GM21529 (cell line): ENCODE results near the gene HMMR.

Experiments used
- ATAC-seq: cut with Tn5 transposase; IDR thresholded peaks from one replicate; pipeline ENCODE4 v1.9.1; 2021; ENCODE audit not compliant: unreplicated experiment

The HMMR gene

GRCh38 chr5:163458778-163459385, 1.6 kb upstream of the HMMR start:
- no peak for ATAC-seq

GRCh38 chr5:163459462-163459818, 992 bp upstream of the HMMR start:
- peak; percentile 9 for ATAC-seq

GRCh38 chr5:163459819-163460561, 442 bp upstream of the HMMR start, which contains the start of gene NUDCD2:
NUDCD2 (minus strand) TSS chr5:163460102; CDS start chr5:163460050, 52 bp downstream.
- peak; percentile 78 for ATAC-seq

DNA sequence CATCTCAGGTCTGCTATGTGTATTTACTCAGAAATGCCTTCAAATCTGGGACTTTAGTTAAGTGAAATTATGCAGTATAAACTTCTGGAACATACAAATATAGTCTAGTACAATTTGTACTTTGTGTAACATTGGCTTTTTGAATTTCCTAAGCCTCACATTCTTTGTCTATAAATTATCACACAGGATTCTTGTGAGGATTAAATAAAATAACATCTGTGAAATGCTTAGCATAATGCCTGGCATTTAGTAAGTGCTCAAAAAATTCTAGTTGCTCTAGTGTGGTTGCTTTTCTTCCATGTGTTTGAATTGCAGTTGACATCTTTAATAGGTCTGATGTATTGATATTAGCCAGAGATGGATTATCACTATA, 2.6 kb downstream of the HMMR start:
- no peak for ATAC-seq

GRCh38 chr5:163467682-163468081, 7.2 kb downstream of the HMMR start:
- no peak for ATAC-seq

DNA sequence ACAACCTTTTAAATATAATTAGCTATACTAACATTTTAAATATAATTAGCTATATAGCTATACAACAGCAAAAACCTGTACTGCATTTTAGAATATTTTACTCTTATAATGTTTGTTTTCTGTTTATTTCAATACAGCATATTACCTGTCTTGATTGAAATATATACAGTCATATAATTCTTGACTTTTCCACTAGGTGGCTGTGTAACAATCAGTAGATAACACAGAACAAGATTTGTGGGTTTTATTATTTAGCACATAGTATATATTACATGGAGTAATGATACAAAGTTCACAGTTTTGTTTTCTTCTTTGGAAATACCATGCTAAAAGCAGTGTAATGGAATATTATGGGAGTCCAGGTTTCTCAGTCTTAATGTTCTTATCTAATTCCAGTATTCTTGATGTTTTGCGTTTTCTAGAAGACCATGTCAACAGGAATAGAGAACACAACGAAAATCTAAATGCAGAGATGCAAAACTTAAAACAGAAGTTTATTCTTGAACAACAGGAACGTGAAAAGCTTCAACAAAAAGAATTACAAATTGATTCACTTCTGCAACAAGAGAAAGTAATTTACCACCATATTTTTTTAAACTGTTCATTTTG, 13.3 kb downstream of the HMMR start:
- peak; percentile 92 for ATAC-seq

- ATAC-seq = no peak
Measured at GRCh38 chr5:163475411-163475810, 15.0 kb downstream of the HMMR start.

DNA sequence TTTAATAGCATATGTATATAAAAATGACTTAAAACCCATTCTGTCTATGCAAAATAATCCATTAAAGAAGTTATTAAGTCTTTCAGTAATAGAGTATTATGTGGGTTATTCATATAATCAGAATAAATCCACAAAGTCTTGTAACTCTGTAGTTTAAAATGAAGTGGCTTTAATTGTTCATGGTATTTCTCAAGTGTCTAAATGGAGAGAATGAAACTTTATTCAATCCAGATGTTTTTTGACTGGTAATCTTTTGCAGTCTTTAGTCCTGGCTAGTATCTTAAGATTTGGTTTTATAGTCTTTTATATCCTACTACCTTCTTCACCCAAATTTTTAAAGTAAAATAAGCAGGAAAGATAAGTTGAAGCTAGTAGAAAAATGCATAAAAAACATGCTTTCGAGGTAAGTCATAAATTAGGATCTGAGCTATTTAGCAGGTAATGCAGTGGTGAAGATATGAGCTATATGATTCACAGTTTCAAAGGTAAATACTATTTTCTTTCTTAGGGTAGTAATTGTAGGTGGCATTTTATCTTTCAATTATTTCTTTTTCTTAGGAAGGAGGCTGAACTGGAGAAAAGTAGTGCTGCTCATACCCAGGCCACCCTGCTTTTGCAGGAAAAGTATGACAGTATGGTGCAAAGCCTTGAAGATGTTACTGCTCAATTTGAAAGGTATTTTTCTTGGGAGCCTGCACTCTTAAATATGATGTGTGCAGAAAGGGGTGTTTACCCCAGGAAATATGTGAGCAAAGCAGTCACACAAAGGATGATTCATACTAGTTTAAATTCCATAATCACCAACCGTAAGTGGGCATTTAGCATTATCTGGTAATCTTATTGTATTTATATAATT, 17.9 kb downstream of the HMMR start:
- no peak for ATAC-seq

DNA sequence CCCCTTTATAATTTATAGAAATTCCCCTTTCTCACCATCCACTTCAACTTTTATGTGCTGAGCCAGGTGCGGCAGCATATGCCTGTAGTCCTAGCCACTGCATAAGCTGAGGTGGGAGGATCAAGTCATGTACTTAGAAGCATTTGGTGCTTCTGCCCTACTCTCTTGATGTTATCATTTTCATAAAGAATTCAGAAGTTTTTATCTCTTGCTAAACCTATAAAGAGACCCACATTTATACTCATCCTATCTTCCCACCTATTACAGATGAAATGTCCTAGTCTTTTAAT, 18.5 kb downstream of the HMMR start:
- no peak for ATAC-seq

DNA sequence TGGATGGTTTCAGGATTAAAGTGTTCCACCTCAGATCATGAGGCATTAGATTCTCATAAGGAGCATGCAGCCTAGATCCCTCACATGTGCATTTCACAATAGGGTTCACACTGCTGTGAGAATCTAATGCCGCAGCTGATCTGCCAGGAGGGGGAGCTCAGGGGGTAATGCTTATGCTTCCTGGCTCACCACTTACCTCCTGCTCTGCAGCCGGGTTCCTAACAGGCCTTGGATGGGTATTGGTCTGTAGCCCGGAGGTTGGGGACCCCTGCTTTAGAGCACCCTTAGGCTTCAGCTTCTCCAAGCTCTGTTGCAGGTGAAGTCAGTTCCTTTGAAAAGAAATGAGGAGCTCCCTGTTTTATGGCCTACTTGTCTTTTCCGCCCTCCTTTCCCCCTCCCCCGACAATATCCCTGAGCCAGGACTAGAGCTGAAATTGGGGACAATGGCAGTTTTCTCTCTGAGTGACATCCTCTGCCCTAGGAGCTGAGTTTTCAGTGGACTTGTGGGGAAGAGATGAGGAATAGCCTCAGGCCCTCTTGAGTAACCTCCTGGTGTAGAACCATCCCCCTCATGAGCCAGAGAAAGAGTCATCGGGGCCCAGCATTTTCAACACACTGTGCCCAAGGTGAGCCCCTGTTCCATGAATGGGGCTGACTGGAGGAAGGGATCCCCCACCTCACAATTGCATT, 28.8 kb downstream of the HMMR start:
- peak; percentile 40 for ATAC-seq

DNA sequence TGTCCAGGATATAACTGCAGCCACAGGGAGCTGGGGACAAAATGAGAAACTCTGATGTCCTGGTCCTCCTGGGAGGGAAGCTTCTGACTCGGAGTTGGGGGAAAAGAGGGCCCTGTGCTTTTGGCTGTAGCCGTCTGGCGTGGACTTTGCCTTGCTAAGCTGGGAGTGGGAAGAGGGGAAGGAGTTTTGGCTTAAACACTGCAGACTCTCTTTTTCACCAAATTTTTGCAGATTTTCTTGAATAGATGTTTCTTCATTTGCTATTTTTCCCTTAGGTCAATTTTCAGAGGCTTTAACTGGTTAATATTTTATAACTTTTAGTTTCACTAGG, 29.3 kb downstream of the HMMR start:
- no peak for ATAC-seq

DNA sequence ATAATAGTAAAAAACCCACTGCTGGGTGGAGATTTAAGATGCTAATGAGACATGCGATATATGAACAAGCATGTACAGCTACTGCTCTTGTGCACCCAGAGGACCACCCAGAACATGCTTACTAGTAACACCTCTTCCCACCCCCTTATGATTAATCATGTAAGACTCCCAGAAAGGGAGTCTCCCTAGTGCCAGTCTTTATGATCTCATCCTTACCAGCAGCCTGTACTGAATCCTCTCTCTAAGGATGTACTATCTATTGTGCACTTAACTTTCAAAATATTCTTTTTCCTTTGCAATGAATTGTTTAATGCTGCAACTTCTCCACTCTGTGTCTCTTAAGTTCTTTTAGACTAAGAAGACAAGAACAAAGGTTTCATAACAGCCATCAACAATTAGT, 35.9 kb downstream of the HMMR start:
- ATAC-seq = no peak

DNA sequence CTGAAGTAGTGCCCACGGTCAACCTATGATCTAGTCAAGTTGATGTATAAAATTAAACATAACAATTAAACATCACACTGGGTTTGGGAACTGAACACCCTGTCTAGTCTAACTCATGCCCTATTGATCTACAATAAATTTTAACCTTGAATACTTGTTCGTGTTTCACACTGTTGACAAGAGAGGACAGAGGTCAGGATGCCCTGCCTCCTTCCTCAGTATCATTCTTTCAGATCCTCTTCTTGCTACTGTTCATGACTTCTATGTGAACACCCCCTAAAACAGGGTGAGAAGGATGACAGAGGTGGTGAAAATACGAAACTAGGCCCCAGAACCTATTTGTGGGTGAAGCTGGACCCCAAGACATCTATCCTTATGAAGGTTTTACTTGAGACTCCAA, 36.9 kb downstream of the HMMR start:
- peak; percentile 59 for ATAC-seq

DNA sequence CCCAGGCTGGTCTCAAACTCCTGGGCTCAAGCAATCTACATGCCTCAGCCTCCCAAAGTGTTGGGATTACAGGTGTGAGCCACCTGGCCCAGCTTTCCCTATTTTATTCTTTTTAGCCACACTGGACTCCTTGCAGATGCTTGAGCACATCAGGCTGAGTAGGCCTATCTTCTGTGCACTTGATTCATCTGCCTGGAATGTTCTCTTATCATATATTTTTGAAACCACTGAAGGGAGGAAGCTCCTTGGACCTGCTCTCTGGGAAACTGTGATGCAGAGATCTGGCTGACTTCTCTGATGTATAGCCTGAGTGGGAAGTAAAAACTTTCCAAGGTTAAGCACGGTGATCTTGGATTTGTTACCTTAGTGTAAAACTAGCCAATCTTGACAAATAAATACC, 38.5 kb downstream of the HMMR start:
- ATAC-seq = no peak

DNA sequence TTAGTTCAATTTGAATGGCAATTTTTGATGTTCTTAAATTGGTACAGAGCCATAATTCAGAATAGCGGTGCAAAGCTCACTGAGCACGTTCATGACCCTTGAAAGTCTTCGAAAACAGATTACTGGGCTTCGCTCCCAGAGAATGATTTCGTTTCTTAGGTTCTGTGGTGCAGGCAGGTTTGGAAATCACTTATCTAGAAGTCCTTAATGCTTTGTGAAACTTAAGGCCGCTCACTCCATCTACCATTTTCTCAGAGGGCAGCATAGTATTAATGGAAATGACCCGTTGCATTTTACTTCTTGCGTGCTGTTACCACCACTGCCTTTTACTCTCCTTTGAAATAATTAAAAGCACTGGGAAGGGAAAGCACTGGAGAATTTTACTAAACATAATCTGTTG, 42.1 kb downstream of the HMMR start:
- ATAC-seq = no peak

DNA sequence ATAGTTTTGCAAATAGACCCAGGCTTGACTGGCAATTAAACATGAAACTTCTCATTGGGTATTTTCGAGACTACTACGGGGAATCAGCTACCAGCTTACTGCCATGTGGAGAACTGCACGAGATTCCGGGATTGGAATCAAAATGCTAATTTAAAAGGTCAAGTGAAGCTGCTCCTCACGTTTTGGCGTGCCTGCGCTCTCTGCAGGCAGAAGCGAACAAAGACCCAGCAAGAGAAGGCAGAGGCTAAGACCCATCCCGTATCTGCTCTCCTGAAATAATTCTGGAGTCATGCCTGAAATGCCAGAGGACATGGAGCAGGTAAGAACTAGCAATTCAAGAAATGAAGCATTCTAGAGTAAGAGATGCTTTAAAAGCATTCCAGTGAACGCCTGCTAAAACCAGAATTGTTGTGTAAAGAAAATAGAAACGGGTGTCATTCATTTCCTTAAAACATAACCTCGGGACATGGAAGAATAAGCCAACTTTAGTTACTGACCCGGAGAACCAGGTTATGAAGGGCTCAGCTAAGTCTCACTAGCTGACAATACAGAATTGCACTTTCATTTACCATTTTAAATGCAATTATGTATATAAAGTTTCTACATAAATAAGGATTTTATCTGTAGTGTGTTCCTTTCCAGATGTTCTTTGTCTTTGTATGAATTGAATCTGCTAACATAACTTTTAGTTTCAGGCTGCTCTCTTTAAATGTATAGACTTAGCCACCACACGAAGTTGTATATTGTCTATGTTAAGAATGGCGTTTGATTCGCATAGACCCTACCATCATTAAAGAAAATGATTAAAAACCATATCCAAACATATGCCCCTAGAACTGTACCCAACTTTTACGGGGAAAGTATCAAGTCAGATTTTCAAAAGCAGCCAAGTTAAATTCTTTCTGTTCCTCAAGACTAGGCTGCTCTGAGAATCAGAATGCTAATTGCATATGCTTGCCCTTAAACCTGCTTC, 43.0 kb downstream of the HMMR start:
- no peak for ATAC-seq

DNA sequence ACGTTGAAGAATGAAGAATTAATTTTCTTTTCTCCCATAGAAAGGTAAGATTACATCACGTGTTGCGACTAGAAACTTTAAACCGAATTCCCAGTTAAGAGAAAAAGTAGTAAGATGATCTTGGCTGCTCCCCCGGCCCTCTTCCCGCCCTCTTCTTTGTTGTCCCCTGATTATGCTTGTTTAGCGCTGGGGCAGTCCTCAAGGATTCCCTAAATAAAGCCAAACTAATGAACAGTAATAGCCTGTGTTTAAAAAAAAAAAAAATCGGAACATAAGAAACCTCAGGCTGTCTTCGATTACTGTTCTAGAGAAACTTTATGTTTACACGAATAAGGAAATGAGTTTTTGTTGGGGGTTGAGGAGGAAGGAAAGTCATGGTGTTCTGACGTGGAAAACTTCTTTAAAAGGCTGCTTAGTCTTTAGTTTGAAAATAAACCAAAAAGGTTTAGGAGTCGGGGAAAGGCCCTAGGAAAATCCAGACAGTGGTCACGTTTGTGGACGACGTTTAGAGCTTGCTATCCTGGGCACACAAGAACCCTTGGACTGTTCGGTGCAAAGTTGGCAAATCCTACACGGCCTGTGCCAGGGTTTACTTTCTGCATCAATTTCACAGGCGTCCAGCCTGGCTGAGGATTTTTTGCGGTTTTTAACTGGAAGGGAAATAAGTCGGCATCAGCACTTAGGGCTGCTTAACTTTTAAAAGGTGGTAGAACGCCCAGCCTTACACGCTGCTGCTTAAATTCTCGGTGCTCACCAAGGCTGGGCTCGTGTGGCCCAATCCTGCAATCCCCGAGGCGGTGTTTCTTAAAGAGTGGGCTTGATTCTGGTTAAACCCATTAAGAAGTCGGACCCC, 43.9 kb downstream of the HMMR start:
- ATAC-seq = no peak

GRCh38 chr5:163505049-163505367, 44.6 kb downstream of the HMMR start:
- no peak for ATAC-seq

GRCh38 chr5:163505368-163506094, 45.1 kb downstream of the HMMR start, which contains the start of gene MAT2B:
MAT2B (plus strand) TSS chr5:163505619; CDS start chr5:163505687, 68 bp downstream.
- peak; percentile 84 for ATAC-seq
